SK-N-SH treated with all-trans-retinoic acid at 6 μM for 48 hours (cell line): ENCODE data around the gene ILF3.

Source experiments
- BACH2 ChIP-seq: fragments of 250-450 bp; sonication (Bioruptor Pico); IDR thresholded peaks from 2 replicates; pipeline ENCODE4 v1.9.0; 2021; ENCODE audit warnings: mild to moderate bottlenecking, borderline replicate concordance
- CREB5 ChIP-seq: fragments of 250-450 bp; sonication (Bioruptor Pico); IDR thresholded peaks from 2 replicates; pipeline ENCODE4 v1.5.1; 2020; ENCODE audit warnings: low read depth, mild to moderate bottlenecking, moderate library complexity
- GLIS3 ChIP-seq: fragments of 250-450 bp; sonication (Bioruptor Pico); IDR thresholded peaks from 2 replicates; pipeline ENCODE4 v1.5.0; 2020; ENCODE audit warnings: mild to moderate bottlenecking, moderate library complexity
- PPARA ChIP-seq: fragments of 250-450 bp; sonication (Bioruptor Pico); IDR thresholded peaks from 2 replicates; pipeline ENCODE4 v1.5.0; 2020; ENCODE audit warnings: mild to moderate bottlenecking, borderline replicate concordance
- RARB ChIP-seq: fragments of 250-450 bp; sonication (Bioruptor Pico); IDR thresholded peaks from 2 replicates; pipeline ENCODE4 v1.8.0; 2021; ENCODE audit warnings: mild to moderate bottlenecking, moderate library complexity
- ZNF70 ChIP-seq: fragments of 450-650 bp; formaldehyde crosslinking; IDR thresholded peaks from 2 replicates; pipeline ENCODE4 v1.5.0; 2020; ENCODE audit warnings: mild to moderate bottlenecking, moderate library complexity

- TF ChIP-seq BACH2 (CRISPR knock-in tag) (no peak), GLIS3 (no peak), PPARA (CRISPR knock-in tag) (no peak), RARB (CRISPR knock-in tag) (no peak), CREB5 (no peak), ZNF70 (CRISPR knock-in tag) (no peak)
These were observed 37.7 kb downstream of the ILF3 start for GRCh38 chr19:10691883-10692282.
